ENCODE data around the gene ZSCAN23.

GRCh38 chr6:28425944-28426541 lies 17.2 kb downstream of the ZSCAN23 start:
- TF ChIP-seq POLR2A (IDR thresholded peaks at IDR 0.05; ENCODE audit: control extremely low read depth in 1 of 2, low read depth in 2 of 2, low read length in 2 of 2) = no peak
- no peak for TF ChIP-seq CTCF (IDR thresholded peaks at IDR 0.05; ENCODE audit: control extremely low read depth in 1 of 3, insufficient read depth in 1 of 3, low read depth in 1 of 3, low read length in 3 of 3)
- TF ChIP-seq POLR2AphosphoS5 (IDR thresholded peaks at IDR 0.05; ENCODE audit: low read depth, low read length) = no peak

All from H1 (cell line).